Panc1 (cell line): ENCODE measurements around the gene MLLT3. TPM values are rescaled to one million over a fixed set of nuclear protein-coding genes. Genes with fewer than 3 reads are reported as not detected.

Experiments
- ATAC-seq: fragments of 200-7000 bp; cut with Tn5 transposase; 2 replicates; pipeline ENCODE4 v1.9.1; 2020; ENCODE audit warnings: mild to moderate bottlenecking, moderate library complexity
- BruUV-seq: library from RNA; stranded (reverse); fragments of 400-500 nt; replicated peaks from 2 replicates; lab custom pipeline; 2021; lab: Mats Ljungman, UMichigan
- CTCF ChIA-PET: fragments of 300-600 bp; sonication (Branson Sonifier 250); formaldehyde crosslinking; loops from one replicate; lab custom pipeline; 2022; ENCODE audit warnings: antibody characterized with exemption; lab: Charles Lee
- POLR2A ChIA-PET: fragments of 300-600 bp; sonication (Branson Sonifier 250); formaldehyde crosslinking; loops from one replicate; lab custom pipeline; 2022; ENCODE audit warnings: antibody characterized with exemption; lab: Charles Lee
- DNase-seq: peaks from one replicate; pipeline ENCODE4 v3.0.0-alpha.2; 2010; ENCODE audit warnings: low read depth, low spot score
- H3K27ac ChIP-seq: 2 replicates; pipeline ENCODE4 v1.5.1; 2011; ENCODE audit warnings: mild to moderate bottlenecking, low read length, inconsistent platforms
- H3K27me3 ChIP-seq: fragments of 200-500 bp; sonication (Bioruptor generic); 2 replicates; pipeline ENCODE4 v1.6.0; 2014; ENCODE audit warnings: low read length, inconsistent platforms; ENCODE audit not compliant: control insufficient read depth, insufficient read depth
- H3K36me3 ChIP-seq: fragments of 200-500 bp; sonication (Bioruptor generic); 2 replicates; pipeline ENCODE4 v1.5.1; 2014; ENCODE audit warnings: inconsistent platforms, mild to moderate bottlenecking, low read length, moderate library complexity; ENCODE audit not compliant: control insufficient read depth, insufficient read depth
- H3K4me1 ChIP-seq: 2 replicates; pipeline ENCODE4 v1.5.1; 2011; ENCODE audit warnings: inconsistent platforms, mild to moderate bottlenecking, low read length, moderate library complexity; ENCODE audit not compliant: control insufficient read depth, insufficient read depth
- H3K4me3 ChIP-seq, 2 experiments: 2 replicates each; pipeline ENCODE4 v1.5.1; 2011 to 2012; ENCODE audit warnings: low read depth in 2 of 2, low read length in 2 of 2, mild to moderate bottlenecking in 2 of 2, inconsistent platforms in 1 of 2, moderate library complexity in 1 of 2
- H3K9me3 ChIP-seq: fragments of 200-500 bp; sonication (Bioruptor generic); 2 replicates; pipeline ENCODE4 v1.5.1; 2014; ENCODE audit warnings: low read depth, mild to moderate bottlenecking, inconsistent platforms, low read length, moderate library complexity; ENCODE audit not compliant: control insufficient read depth, insufficient read depth
- POLR2AphosphoS5 ChIP-seq: IDR thresholded peaks from 2 replicates; pipeline ENCODE4 v1.6.1; 2012; ENCODE audit warnings: mild to moderate bottlenecking, low read depth, low read length, moderate library complexity
- SIN3A ChIP-seq: IDR thresholded peaks from 2 replicates; pipeline ENCODE4 v1.6.1; 2012; ENCODE audit warnings: low read depth, mild to moderate bottlenecking, low read length, moderate library complexity, borderline replicate concordance; ENCODE audit not compliant: insufficient read depth
- TCF7L2 ChIP-seq: IDR thresholded peaks from 2 replicates; pipeline ENCODE4 v1.6.1; 2011; ENCODE audit warnings: mild to moderate bottlenecking, low read depth, low read length, inconsistent platforms
- in situ Hi-C: cut with HindIII; loops from 2 replicates; pipeline ENCODE4 v1.10.0; 2016; ENCODE audit warnings: low sequenced_read_pairs, low pct_unique_long_range_greater_than_20kb
- intact Hi-C: fragments of 100-400 bp; cut with micrococcal nuclease; formaldehyde crosslinking; loops from one replicate; pipeline ENCODE4 v1.10.0; 2022; ENCODE audit not compliant: unreplicated experiment
- total RNA-seq: library from RNA; stranded (reverse); gene quantifications from one replicate; pipeline ENCODE4 v1.2.1, GENCODE V29; 2021; ENCODE audit not compliant: unreplicated experiment
- TF ChIP-seq, protein P1 (sequence below): fragments of 450-650 bp; IDR thresholded peaks from 2 replicates; pipeline ENCODE4 v1.5.1; 2017; ENCODE audit warnings: mild to moderate bottlenecking
- TF ChIP-seq, protein P2 (sequence below), 2 experiments: IDR thresholded peaks; 2 replicates each; pipeline ENCODE4 v1.6.1; 2011 to 2012; ENCODE audit warnings: low read depth in 2 of 2, control low read depth in 1 of 2, low read length in 1 of 2, mild to moderate bottlenecking in 1 of 2, moderate library complexity in 1 of 2; ENCODE audit not compliant: insufficient read depth in 1 of 2

The MLLT3 gene
- total RNA-seq, 1 experiment from 2014 or later: 0.49 TPM

GRCh38 chr9:20295555-20295954 lies 326.7 kb downstream of the MLLT3 start:
- Histone ChIP-seq H3K9me3 (no peaks in the 10 kb centered on the region), H3K27ac (no peak overlapping the region), H3K4me3 (no peak overlapping the region), H3K4me1 (no peaks in the 10 kb centered on the region), H3K27me3 (no peaks in the 10 kb centered on the region), H3K36me3 (no peaks in the 10 kb centered on the region)
- ATAC-seq (no peak), DNase-seq (no peak)
- ChIA-PET POLR2A (no interaction called here), CTCF (no interaction called here)
- in situ Hi-C loops: no loop called here
- TF ChIP-seq SIN3A (no peak), TCF7L2 (no peak), POLR2AphosphoS5 (no peak)
- TF ChIP-seq, protein P1, sequence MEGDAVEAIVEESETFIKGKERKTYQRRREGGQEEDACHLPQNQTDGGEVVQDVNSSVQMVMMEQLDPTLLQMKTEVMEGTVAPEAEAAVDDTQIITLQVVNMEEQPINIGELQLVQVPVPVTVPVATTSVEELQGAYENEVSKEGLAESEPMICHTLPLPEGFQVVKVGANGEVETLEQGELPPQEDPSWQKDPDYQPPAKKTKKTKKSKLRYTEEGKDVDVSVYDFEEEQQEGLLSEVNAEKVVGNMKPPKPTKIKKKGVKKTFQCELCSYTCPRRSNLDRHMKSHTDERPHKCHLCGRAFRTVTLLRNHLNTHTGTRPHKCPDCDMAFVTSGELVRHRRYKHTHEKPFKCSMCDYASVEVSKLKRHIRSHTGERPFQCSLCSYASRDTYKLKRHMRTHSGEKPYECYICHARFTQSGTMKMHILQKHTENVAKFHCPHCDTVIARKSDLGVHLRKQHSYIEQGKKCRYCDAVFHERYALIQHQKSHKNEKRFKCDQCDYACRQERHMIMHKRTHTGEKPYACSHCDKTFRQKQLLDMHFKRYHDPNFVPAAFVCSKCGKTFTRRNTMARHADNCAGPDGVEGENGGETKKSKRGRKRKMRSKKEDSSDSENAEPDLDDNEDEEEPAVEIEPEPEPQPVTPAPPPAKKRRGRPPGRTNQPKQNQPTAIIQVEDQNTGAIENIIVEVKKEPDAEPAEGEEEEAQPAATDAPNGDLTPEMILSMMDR: no peak
- TF ChIP-seq, protein P2, sequence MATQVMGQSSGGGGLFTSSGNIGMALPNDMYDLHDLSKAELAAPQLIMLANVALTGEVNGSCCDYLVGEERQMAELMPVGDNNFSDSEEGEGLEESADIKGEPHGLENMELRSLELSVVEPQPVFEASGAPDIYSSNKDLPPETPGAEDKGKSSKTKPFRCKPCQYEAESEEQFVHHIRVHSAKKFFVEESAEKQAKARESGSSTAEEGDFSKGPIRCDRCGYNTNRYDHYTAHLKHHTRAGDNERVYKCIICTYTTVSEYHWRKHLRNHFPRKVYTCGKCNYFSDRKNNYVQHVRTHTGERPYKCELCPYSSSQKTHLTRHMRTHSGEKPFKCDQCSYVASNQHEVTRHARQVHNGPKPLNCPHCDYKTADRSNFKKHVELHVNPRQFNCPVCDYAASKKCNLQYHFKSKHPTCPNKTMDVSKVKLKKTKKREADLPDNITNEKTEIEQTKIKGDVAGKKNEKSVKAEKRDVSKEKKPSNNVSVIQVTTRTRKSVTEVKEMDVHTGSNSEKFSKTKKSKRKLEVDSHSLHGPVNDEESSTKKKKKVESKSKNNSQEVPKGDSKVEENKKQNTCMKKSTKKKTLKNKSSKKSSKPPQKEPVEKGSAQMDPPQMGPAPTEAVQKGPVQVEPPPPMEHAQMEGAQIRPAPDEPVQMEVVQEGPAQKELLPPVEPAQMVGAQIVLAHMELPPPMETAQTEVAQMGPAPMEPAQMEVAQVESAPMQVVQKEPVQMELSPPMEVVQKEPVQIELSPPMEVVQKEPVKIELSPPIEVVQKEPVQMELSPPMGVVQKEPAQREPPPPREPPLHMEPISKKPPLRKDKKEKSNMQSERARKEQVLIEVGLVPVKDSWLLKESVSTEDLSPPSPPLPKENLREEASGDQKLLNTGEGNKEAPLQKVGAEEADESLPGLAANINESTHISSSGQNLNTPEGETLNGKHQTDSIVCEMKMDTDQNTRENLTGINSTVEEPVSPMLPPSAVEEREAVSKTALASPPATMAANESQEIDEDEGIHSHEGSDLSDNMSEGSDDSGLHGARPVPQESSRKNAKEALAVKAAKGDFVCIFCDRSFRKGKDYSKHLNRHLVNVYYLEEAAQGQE (IDR thresholded peaks at IDR 0.05; ENCODE audit: insufficient read depth in 1 of 2, low read depth in 2 of 2, low read length in 1 of 2): no peak
- no TSS peak for BruUV-seq
- intact Hi-C loops: no loop called here

DNA sequence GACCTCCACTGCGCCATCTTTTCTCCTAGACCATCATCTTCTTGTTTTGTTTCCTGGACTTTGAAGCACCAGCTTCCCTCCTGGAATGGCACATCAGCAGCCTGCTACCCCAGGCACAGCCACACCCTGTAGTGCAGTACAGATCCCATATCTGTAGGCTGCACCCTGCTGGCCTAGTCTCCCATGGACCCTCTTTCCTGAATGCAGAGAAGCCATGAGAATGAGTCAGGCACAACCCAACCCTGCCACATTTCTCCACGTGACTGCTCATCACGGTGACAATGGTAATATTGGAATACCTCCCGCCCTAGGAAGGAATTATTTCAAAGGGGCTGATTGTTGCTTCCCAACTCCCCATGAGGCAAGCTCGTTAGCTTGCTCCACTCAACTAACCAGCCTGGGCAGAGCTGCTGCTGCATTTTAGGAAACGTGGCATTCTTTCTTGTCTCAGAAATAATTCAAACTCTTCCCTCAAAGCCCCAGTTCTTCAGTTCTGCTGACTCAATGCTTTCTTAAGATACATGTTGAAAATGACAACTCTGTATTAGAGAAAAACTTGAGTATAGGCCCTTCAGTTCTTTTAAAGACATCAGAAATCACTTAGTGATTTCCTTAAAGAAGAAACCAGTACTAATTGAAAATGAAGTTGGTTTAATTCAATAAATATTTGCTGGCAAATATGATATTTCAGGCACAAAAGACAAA lies 328.1 kb downstream of the MLLT3 start:
- CTCF ChIA-PET: no interaction called here
- Histone ChIP-seq H3K4me3 (no peak overlapping the region), H3K9me3 (no peaks in the 10 kb centered on the region), H3K36me3 (no peaks in the 10 kb centered on the region), H3K27me3 (no peaks in the 10 kb centered on the region), H3K4me1 (no peaks in the 10 kb centered on the region), H3K27ac (no peak overlapping the region)
- DNase-seq (no peak), ATAC-seq (no peak)
- in situ Hi-C loops (no loop called here), intact Hi-C loops (no loop called here)
- POLR2A ChIA-PET: no interaction called here
- TF ChIP-seq, protein P2 (IDR thresholded peaks at IDR 0.05; ENCODE audit: insufficient read depth in 1 of 2, low read depth in 2 of 2, low read length in 1 of 2): no peak
- TF ChIP-seq, protein P1: no peak
- TF ChIP-seq POLR2AphosphoS5 (no peak), TCF7L2 (no peak), SIN3A (no peak)
- no TSS peak for BruUV-seq
